ENCODE data around the gene SLC16A11.

Gene SLC16A11

DNA sequence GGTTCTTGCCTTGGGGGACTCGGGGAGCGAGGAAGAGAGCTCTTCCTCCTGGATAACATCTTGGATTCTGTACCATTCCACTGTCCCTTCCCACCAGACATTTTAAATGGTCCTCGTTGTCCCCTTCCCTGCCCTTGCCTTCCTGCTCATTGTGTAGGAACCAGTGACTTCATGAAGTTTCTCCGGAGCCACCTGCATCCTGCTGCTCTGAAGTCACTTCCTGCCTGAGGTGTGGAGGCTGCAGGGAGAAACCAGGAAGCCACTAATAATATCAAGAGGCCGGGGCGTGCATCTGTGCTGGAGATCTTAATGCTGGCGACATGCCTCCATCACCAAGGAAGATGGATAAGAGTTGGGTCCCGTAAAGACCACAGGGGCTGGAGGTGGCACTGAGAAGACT lies 14.2 kb downstream of the SLC16A11 start:
- H3K18ac ChIP-seq (ENCODE audit: low read length) = no peak overlapping the region
- H2AFZ ChIP-seq (ENCODE audit: low read length) = no peak overlapping the region
- H2BK12ac ChIP-seq (ENCODE audit: low read length) = no peak overlapping the region
- no peak overlapping the region for H3K9ac ChIP-seq (ENCODE audit: low read depth, low read length, poor library complexity)
- no peak overlapping the region for H3K4ac ChIP-seq (ENCODE audit: low read length)
- H2AK5ac ChIP-seq (ENCODE audit: low read depth, low read length) = no peak overlapping the region
- H4K91ac ChIP-seq (ENCODE audit: low read depth, low read length, poor library complexity) = no peak overlapping the region
- H3K4me3 ChIP-seq (ENCODE audit: low read length in 2 of 2) = no peak overlapping the region
- H3K79me1 ChIP-seq (ENCODE audit: low read depth, low read length) = no peaks in the 10 kb centered on the region
- H3K27me3 ChIP-seq (ENCODE audit: control insufficient read depth in 3 of 3, insufficient read depth in 3 of 3, low read depth in 1 of 3, low read length in 3 of 3) = peaks cover 0 to 15% (median 0%) of the 10 kb centered on the region in 3 experiments
- H3K36me3 ChIP-seq (replicated peaks in 1 of 2; ENCODE audit: control insufficient read depth in 2 of 2, insufficient read depth in 2 of 2, low read length in 2 of 2) = no peaks in the 10 kb centered on the region
- H2BK15ac ChIP-seq (ENCODE audit: low read length) = no peak overlapping the region
- H4K8ac ChIP-seq (ENCODE audit: low read depth, low read length) = no peak overlapping the region
- H3K4me2 ChIP-seq (ENCODE audit: insufficient read depth, low read length, poor library complexity, severe bottlenecking) = no peak overlapping the region
- H3K14ac ChIP-seq (ENCODE audit: low read length) = no peak overlapping the region
- no peak overlapping the region for H3K23ac ChIP-seq (ENCODE audit: low read depth, low read length, poor library complexity)
- no peak for DNase-seq (ENCODE audit: low spot score)
- no peaks in the 10 kb centered on the region for H3K9me3 ChIP-seq (replicated peaks in 1 of 2; ENCODE audit: control insufficient read depth in 2 of 2, insufficient read depth in 1 of 2, low read depth in 1 of 2, low read length in 2 of 2)
- no peak overlapping the region for H2BK5ac ChIP-seq (ENCODE audit: low read length)
- no CpG with 5 or more reads among the region's 8 CpGs for WGBS, 2 donors (ENCODE audit: extremely low coverage in 2 of 2, insufficient read length in 2 of 2, insufficient replicate concordance in 1 of 2)
- no peaks in the 10 kb centered on the region for H3K4me1 ChIP-seq (ENCODE audit: control insufficient read depth in 2 of 2, insufficient read depth in 1 of 2, low read depth in 1 of 2, low read length in 2 of 2)
- H2BK120ac ChIP-seq (ENCODE audit: low read depth, low read length) = no peak overlapping the region
- H3K27ac ChIP-seq (replicated peaks; ENCODE audit: low read length) = no peak overlapping the region

- H3K14ac ChIP-seq (ENCODE audit: low read length) = no peak overlapping the region
- H3K4me3 ChIP-seq (ENCODE audit: low read length in 2 of 2) = no peak overlapping the region
- peaks cover 0 to under 1% of the 10 kb centered on the region in 2 donors for H3K4me1 ChIP-seq (ENCODE audit: control insufficient read depth in 2 of 2, insufficient read depth in 1 of 2, low read depth in 1 of 2, low read length in 2 of 2)
- H3K18ac ChIP-seq (ENCODE audit: low read length) = no peak overlapping the region
- H4K8ac ChIP-seq (ENCODE audit: low read depth, low read length) = no peak overlapping the region
- peaks cover 0 to 21% (median 3%) of the 10 kb centered on the region in 3 experiments for H3K27me3 ChIP-seq (ENCODE audit: control insufficient read depth in 3 of 3, insufficient read depth in 3 of 3, low read depth in 1 of 3, low read length in 3 of 3)
- no peak overlapping the region for H3K23ac ChIP-seq (ENCODE audit: low read depth, low read length, poor library complexity)
- H3K79me1 ChIP-seq (ENCODE audit: low read depth, low read length) = no peaks in the 10 kb centered on the region
- no peak overlapping the region for H2AK5ac ChIP-seq (ENCODE audit: low read depth, low read length)
- no peak overlapping the region for H2BK15ac ChIP-seq (ENCODE audit: low read length)
- no peak overlapping the region for H2BK12ac ChIP-seq (ENCODE audit: low read length)
- no peak overlapping the region for H2BK120ac ChIP-seq (ENCODE audit: low read depth, low read length)
- H4K91ac ChIP-seq (ENCODE audit: low read depth, low read length, poor library complexity) = no peak overlapping the region
- H3K9ac ChIP-seq (ENCODE audit: low read depth, low read length, poor library complexity) = no peak overlapping the region
- no peaks in the 10 kb centered on the region for H3K36me3 ChIP-seq (replicated peaks in 1 of 2; ENCODE audit: control insufficient read depth in 2 of 2, insufficient read depth in 2 of 2, low read length in 2 of 2)
- H3K27ac ChIP-seq (replicated peaks; ENCODE audit: low read length) = no peak overlapping the region
- H2AFZ ChIP-seq (ENCODE audit: low read length) = no peak overlapping the region
- H3K9me3 ChIP-seq (replicated peaks in 1 of 2; ENCODE audit: control insufficient read depth in 2 of 2, insufficient read depth in 1 of 2, low read depth in 1 of 2, low read length in 2 of 2) = no peaks in the 10 kb centered on the region
- no peak for DNase-seq (ENCODE audit: low spot score)
- no peak overlapping the region for H3K4ac ChIP-seq (ENCODE audit: low read length)
- WGBS, 2 donors (ENCODE audit: extremely low coverage in 2 of 2, insufficient read length in 2 of 2, insufficient replicate concordance in 1 of 2) = no CpG with 5 or more reads among the region's 3 CpGs
- no peak overlapping the region for H3K4me2 ChIP-seq (ENCODE audit: insufficient read depth, low read length, poor library complexity, severe bottlenecking)
- no peak overlapping the region for H2BK5ac ChIP-seq (ENCODE audit: low read length)
These were observed 14.8 kb downstream of the SLC16A11 start for GRCh38 chr17:7029096-7029495.

DNA sequence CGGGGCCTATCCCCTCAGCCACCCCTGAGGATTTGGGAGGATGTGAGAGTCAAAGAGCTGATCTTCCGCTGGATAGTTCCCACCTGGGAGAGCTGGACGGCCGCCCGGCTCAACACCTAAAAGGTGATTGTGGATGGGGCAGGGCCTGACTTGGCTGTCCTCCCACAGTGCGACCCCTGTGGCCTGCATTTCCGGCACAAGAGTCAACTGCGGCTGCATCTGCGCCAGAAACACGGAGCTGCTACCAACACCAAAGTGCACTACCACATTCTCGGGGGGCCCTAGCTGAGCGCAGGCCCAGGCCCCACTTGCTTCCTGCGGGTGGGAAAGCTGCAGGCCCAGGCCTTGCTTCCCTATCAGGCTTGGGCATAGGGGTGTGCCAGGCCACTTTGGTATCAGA lies 16.6 kb downstream of the SLC16A11 start:
- Histone ChIP-seq H3K27me3 (ENCODE audit: control insufficient read depth in 3 of 3, insufficient read depth in 3 of 3, low read depth in 1 of 3, low read length in 3 of 3) (peaks cover 10 to 35% (median 20%) of the 10 kb centered on the region in 3 experiments), H2AK5ac (ENCODE audit: low read depth, low read length) (peak overlapping the region; percentile 89), H2BK15ac (ENCODE audit: low read length) (peak overlapping the region; percentile 87), H3K14ac (ENCODE audit: low read length) (no peak overlapping the region), H3K23ac (ENCODE audit: low read depth, low read length, poor library complexity) (no peak overlapping the region), H2BK12ac (ENCODE audit: low read length) (no peak overlapping the region), H3K4me2 (ENCODE audit: insufficient read depth, low read length, poor library complexity, severe bottlenecking) (no peak overlapping the region), H3K4me3 (ENCODE audit: low read length in 2 of 2) (no peak overlapping the region), H4K8ac (ENCODE audit: low read depth, low read length) (no peak overlapping the region), H2AFZ (ENCODE audit: low read length) (no peak overlapping the region), H3K4ac (ENCODE audit: low read length) (no peak overlapping the region), H3K18ac (ENCODE audit: low read length) (no peak overlapping the region), H3K9me3 (replicated peaks in 1 of 2; ENCODE audit: control insufficient read depth in 2 of 2, insufficient read depth in 1 of 2, low read depth in 1 of 2, low read length in 2 of 2) (peaks cover 0 to 8% of the 10 kb centered on the region in 2 donors), H3K9ac (ENCODE audit: low read depth, low read length, poor library complexity) (peak overlapping the region; percentile 63), H4K91ac (ENCODE audit: low read depth, low read length, poor library complexity) (no peak overlapping the region), H2BK5ac (ENCODE audit: low read length) (no peak overlapping the region), H3K36me3 (replicated peaks in 1 of 2; ENCODE audit: control insufficient read depth in 2 of 2, insufficient read depth in 2 of 2, low read length in 2 of 2) (no peaks in the 10 kb centered on the region), H3K4me1 (ENCODE audit: control insufficient read depth in 2 of 2, insufficient read depth in 1 of 2, low read depth in 1 of 2, low read length in 2 of 2) (peaks cover 0 to 4% of the 10 kb centered on the region in 2 donors), H3K79me1 (ENCODE audit: low read depth, low read length) (peaks cover 1% of the 10 kb centered on the region), H3K27ac (replicated peaks; ENCODE audit: low read length) (no peak overlapping the region), H2BK120ac (ENCODE audit: low read depth, low read length) (no peak overlapping the region)
- WGBS, 2 donors (ENCODE audit: extremely low coverage in 2 of 2, insufficient read length in 2 of 2, insufficient replicate concordance in 1 of 2) = no CpG with 5 or more reads among the region's 13 CpGs
- no peak for DNase-seq (ENCODE audit: low spot score)

DNA sequence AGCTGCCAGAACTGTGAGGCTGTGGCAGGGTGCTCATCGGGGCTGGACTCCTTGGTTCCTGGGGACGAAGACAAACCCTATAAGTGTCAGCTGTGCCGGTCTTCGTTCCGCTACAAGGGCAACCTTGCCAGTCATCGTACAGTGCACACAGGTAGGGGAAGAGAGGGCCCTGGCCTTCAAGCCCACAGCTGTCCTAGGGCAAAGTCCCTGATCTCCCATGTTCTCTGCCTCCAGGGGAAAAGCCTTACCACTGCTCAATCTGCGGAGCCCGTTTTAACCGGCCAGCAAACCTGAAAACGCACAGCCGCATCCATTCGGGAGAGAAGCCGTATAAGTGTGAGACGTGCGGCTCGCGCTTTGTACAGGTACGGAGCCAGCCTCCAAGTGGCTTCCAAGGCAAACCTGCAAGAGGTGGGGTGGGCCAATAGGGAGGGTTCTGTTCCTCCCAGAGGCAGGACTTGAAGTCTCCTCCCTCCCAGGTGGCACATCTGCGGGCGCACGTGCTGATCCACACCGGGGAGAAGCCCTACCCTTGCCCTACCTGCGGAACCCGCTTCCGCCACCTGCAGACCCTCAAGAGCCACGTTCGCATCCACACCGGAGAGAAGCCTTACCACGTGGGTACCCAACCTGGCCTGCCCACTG lies 17.3 kb downstream of the SLC16A11 start:
- Histone ChIP-seq H3K14ac (ENCODE audit: low read length) (no peak overlapping the region), H2BK5ac (ENCODE audit: low read length) (no peak overlapping the region), H2BK12ac (ENCODE audit: low read length) (peak overlapping the region; percentile 22), H3K27me3 (ENCODE audit: control insufficient read depth in 3 of 3, insufficient read depth in 3 of 3, low read depth in 1 of 3, low read length in 3 of 3) (peaks cover 13 to 41% (median 27%) of the 10 kb centered on the region in 3 experiments), H4K91ac (ENCODE audit: low read depth, low read length, poor library complexity) (no peak overlapping the region), H3K4ac (ENCODE audit: low read length) (no peak overlapping the region), H3K4me1 (ENCODE audit: control insufficient read depth in 2 of 2, insufficient read depth in 1 of 2, low read depth in 1 of 2, low read length in 2 of 2) (peaks cover 2 to 4% of the 10 kb centered on the region in 2 donors), H3K18ac (ENCODE audit: low read length) (no peak overlapping the region), H2BK120ac (ENCODE audit: low read depth, low read length) (no peak overlapping the region), H2AK5ac (ENCODE audit: low read depth, low read length) (peak overlapping the region; percentile 35), H3K23ac (ENCODE audit: low read depth, low read length, poor library complexity) (no peak overlapping the region), H3K9ac (ENCODE audit: low read depth, low read length, poor library complexity) (no peak overlapping the region), H3K27ac (replicated peaks; ENCODE audit: low read length) (no peak overlapping the region), H2AFZ (ENCODE audit: low read length) (no peak overlapping the region), H3K9me3 (replicated peaks in 1 of 2; ENCODE audit: control insufficient read depth in 2 of 2, insufficient read depth in 1 of 2, low read depth in 1 of 2, low read length in 2 of 2) (peaks cover 0 to 8% of the 10 kb centered on the region in 2 donors), H3K4me2 (ENCODE audit: insufficient read depth, low read length, poor library complexity, severe bottlenecking) (no peak overlapping the region), H2BK15ac (ENCODE audit: low read length) (no peak overlapping the region), H3K36me3 (replicated peaks in 1 of 2; ENCODE audit: control insufficient read depth in 2 of 2, insufficient read depth in 2 of 2, low read length in 2 of 2) (no peaks in the 10 kb centered on the region), H3K79me1 (ENCODE audit: low read depth, low read length) (peaks cover 1% of the 10 kb centered on the region), H4K8ac (ENCODE audit: low read depth, low read length) (no peak overlapping the region), H3K4me3 (ENCODE audit: low read length in 2 of 2) (no peak overlapping the region)
- WGBS, 2 donors (ENCODE audit: extremely low coverage in 2 of 2, insufficient read length in 2 of 2, insufficient replicate concordance in 1 of 2) = no CpG with 5 or more reads among the region's 29 CpGs
- no peak for DNase-seq (ENCODE audit: low spot score)
